Astrocyte (in vitro differentiated cells and primary cell): ENCODE data around the gene TMEM9.

Source experiments
- EZH2 ChIP-seq: IDR thresholded peaks from 2 replicates; pipeline ENCODE4 v1.6.1; 2012; ENCODE audit warnings: mild to moderate bottlenecking, low read length, inconsistent platforms; ENCODE audit not compliant: insufficient read depth
- TF ChIP-seq, protein P1 (sequence below): IDR thresholded peaks from 2 replicates; pipeline ENCODE4 v1.5.1; 2011; ENCODE audit warnings: low read depth, mild to moderate bottlenecking, inconsistent platforms, low read length, moderate library complexity; ENCODE audit not compliant: insufficient read depth

DNA sequence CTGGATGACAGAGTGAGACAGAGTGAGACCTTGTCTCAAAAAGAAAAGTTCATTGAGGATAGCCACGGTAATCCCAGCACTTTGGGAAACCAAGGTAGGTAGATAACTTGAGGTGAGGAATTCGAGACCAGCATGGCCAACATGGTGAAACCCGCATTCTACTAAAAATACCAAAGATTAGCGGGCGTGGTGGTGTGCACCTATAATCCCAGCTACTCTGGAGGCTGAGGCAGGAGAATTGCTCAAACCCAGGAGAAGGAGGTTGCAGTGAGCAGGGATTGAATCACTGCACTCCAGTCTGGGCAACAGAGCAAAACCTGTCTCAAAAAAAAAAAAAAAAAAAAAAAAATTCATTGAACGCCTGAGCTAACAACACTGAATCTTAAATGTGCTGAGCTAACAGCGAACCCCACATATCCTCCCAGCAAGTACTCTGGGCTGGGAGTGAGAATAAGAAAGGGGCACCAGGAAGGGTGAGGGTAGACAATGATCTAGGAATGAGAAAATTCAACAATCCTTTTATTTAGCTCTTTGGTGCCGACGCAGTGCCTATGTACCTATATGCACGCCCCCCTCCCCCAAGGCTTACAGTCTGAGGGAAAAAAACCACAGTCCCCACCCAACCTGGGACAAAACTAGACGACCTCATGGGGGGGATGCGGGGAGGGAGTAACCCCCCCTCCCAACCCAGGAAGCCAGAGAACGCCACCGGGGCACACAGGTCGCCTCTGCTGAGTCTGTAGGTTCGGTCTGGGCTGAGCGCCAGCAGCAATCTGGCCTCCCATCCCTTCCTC is 40.6 kb downstream of the TMEM9 start:
- TF ChIP-seq, protein P1, sequence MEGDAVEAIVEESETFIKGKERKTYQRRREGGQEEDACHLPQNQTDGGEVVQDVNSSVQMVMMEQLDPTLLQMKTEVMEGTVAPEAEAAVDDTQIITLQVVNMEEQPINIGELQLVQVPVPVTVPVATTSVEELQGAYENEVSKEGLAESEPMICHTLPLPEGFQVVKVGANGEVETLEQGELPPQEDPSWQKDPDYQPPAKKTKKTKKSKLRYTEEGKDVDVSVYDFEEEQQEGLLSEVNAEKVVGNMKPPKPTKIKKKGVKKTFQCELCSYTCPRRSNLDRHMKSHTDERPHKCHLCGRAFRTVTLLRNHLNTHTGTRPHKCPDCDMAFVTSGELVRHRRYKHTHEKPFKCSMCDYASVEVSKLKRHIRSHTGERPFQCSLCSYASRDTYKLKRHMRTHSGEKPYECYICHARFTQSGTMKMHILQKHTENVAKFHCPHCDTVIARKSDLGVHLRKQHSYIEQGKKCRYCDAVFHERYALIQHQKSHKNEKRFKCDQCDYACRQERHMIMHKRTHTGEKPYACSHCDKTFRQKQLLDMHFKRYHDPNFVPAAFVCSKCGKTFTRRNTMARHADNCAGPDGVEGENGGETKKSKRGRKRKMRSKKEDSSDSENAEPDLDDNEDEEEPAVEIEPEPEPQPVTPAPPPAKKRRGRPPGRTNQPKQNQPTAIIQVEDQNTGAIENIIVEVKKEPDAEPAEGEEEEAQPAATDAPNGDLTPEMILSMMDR: no peak
- TF ChIP-seq EZH2: no peak
